ENCODE data around the gene SLC17A7. TPM values are rescaled to one million over a fixed set of nuclear protein-coding genes. Genes with fewer than 3 reads are reported as not detected.
A peak's percentile ranks its signal among the peaks of the same experiment; 100 is the strongest.

The SLC17A7 gene
- total RNA-seq, 4 donors from 2014 or later = 0.48 to 6.3 (median 1.0) TPM

- ATAC-seq (ENCODE audit: low FRiP score) = no peak
- DNase-seq (ENCODE audit: low spot score) = no peak
- TF ChIP-seq CTCF (IDR thresholded peaks at IDR 0.05) = no peak
These were observed 44.4 kb downstream of the SLC17A7 start for GRCh38 chr19:49396738-49397505.

GRCh38 chr19:49395581-49396407 lies 45.5 kb downstream of the SLC17A7 start:
- no peak for DNase-seq (ENCODE audit: low spot score)
- no peak for TF ChIP-seq CTCF (IDR thresholded peaks at IDR 0.05)
- ATAC-seq (ENCODE audit: low FRiP score) = peak; percentile 25

GRCh38 chr19:49393881-49394280 lies 47.4 kb downstream of the SLC17A7 start:
- DNase-seq (ENCODE audit: low spot score) (no peak), ATAC-seq (ENCODE audit: low FRiP score) (no peak)
- no peak for TF ChIP-seq CTCF (IDR thresholded peaks at IDR 0.05)

GRCh38 chr19:49391581-49392399 lies 49.5 kb downstream of the SLC17A7 start:
- DNase-seq (ENCODE audit: low spot score) (peak; percentile 37), ATAC-seq (ENCODE audit: low FRiP score) (peak; percentile 77)
- TF ChIP-seq CTCF (IDR thresholded peaks at IDR 0.05) = peak in 1 of 3 donors; percentile 58

- TF ChIP-seq CTCF (IDR thresholded peaks at IDR 0.05) = no peak
- DNase-seq (ENCODE audit: low spot score) (no peak), ATAC-seq (ENCODE audit: low FRiP score) (no peak)
These were observed 50.4 kb downstream of the SLC17A7 start for GRCh38 chr19:49390929-49391359.

GRCh38 chr19:49390131-49390928 lies 51.0 kb downstream of the SLC17A7 start:
- ATAC-seq (ENCODE audit: low FRiP score) = no peak

More at GRCh38 chr19:49390131-49390928, 51.0 kb downstream of the SLC17A7 start:
- TF ChIP-seq CTCF (IDR thresholded peaks at IDR 0.05) = no peak
- no peak for DNase-seq (ENCODE audit: low spot score)
